K562 (cell line): ENCODE results near the gene MRPL33. TPM values are rescaled to one million over a fixed set of nuclear protein-coding genes. Genes with fewer than 3 reads are reported as not detected.

ENCODE experiments used
- ATAC-seq: fragments of 200-7000 bp; cut with Tn5 transposase; 3 replicates; pipeline ENCODE4 v1.9.1; 2020; ENCODE audit warnings: moderate library complexity
- BruUV-seq: library from RNA; stranded (reverse); fragments of 400-500 nt; replicated peaks from 2 replicates; lab custom pipeline; 2021; lab: Mats Ljungman, UMichigan
- CTCF ChIA-PET: fragments of 300-600 bp; formaldehyde crosslinking; extraction: SDS; loops from one replicate; lab custom pipeline; 2021; ENCODE audit warnings: low intra/inter-chr PET ratio; lab: Yijun Ruan, JAX
- POLR2A ChIA-PET: fragments of 300-600, 350-650 bp; sonication (Branson Sonifier 250); formaldehyde crosslinking; extraction: SDS; loops from one replicate; lab custom pipeline; 2021; ENCODE audit warnings: antibody characterized with exemption, inconsistent platforms; lab: Yijun Ruan, JAX
- DNase-seq, 4 experiments: peaks; one replicate each; pipeline versions ENCODE4 v3.0.0 to v3.0.0-alpha.2; 2011 to 2018; ENCODE audit warnings: low spot score in 3 of 4, mixed read lengths in 3 of 4; ENCODE audit errors: extremely low read depth in 1 of 4
- FAIRE-seq: peaks from 2 replicates; lab custom pipeline; 2011; peaks lifted over from hg19 to GRCh38; lab: Jason Lieb, UNC
- H2AFZ ChIP-seq: 2 replicates; pipeline ENCODE4 v1.6.0; 2011; ENCODE audit warnings: low read depth, low read length, control low read depth, inconsistent platforms
- H3K27ac ChIP-seq: fragments of 200-600 bp; 3 replicates; pipeline ENCODE4 v1.8.0; 2011; ENCODE audit warnings: low read depth, mild to moderate bottlenecking, control low read depth, inconsistent platforms, low read length, moderate library complexity, mixed read lengths; ENCODE audit errors: extremely low read depth
- H3K27me3 ChIP-seq, 2 experiments: fragments of 300-600 bp in 1 of 2; 2 replicates in 1 of 2; 3 replicates in 1 of 2; pipeline versions ENCODE4 v1.6.0 to v1.8.0; 2011; ENCODE audit warnings: inconsistent platforms in 2 of 2, low read length in 2 of 2, mild to moderate bottlenecking in 1 of 2, mixed read lengths in 1 of 2, moderate library complexity in 1 of 2; ENCODE audit not compliant: control insufficient read depth in 2 of 2, insufficient read depth in 2 of 2
- H3K36me3 ChIP-seq: fragments of 300-600 bp; 3 replicates; pipeline ENCODE4 v1.8.0; 2011; ENCODE audit warnings: mild to moderate bottlenecking, low read length, inconsistent platforms; ENCODE audit not compliant: control insufficient read depth, insufficient read depth
- H3K4me1 ChIP-seq, 2 experiments: fragments of 200-600 bp in 1 of 2; replicated peaks in 1 of 2; 2 replicates in 1 of 2; 3 replicates in 1 of 2; pipeline versions ENCODE4 v1.5.1 to v1.8.0; 2011; ENCODE audit warnings: inconsistent platforms in 2 of 2, low read length in 2 of 2, mild to moderate bottlenecking in 1 of 2, mixed read lengths in 1 of 2, moderate library complexity in 1 of 2; ENCODE audit not compliant: control insufficient read depth in 2 of 2, insufficient read depth in 2 of 2
- H3K4me2 ChIP-seq: 2 replicates; pipeline ENCODE4 v1.6.1; 2011; ENCODE audit warnings: low read length, control low read depth, inconsistent platforms, mixed read lengths; ENCODE audit not compliant: insufficient read depth
- H3K4me3 ChIP-seq: fragments of 200-600 bp; sonication (generic), shearing (Covaris generic); 2 replicates; pipeline ENCODE4 v1.5.1; 2016; ENCODE audit warnings: control low read depth, inconsistent platforms
- H3K79me2 ChIP-seq: fragments of 200-600 bp; 3 replicates; pipeline ENCODE4 v1.8.0; 2011; ENCODE audit warnings: low read length, inconsistent platforms; ENCODE audit not compliant: control insufficient read depth, insufficient read depth
- H3K9ac ChIP-seq, 2 experiments: 2 replicates each; pipeline versions ENCODE4 v1.6.0 to v1.6.1; 2011; ENCODE audit warnings: low read depth in 2 of 2, low read length in 2 of 2, control low read depth in 1 of 2, inconsistent platforms in 1 of 2, mild to moderate bottlenecking in 1 of 2, mixed read lengths in 1 of 2; ENCODE audit not compliant: insufficient read depth in 1 of 2
- H3K9me1 ChIP-seq: one replicate; pipeline ENCODE4 v1.6.0; 2011; ENCODE audit warnings: inconsistent platforms, mild to moderate bottlenecking, low read length, moderate library complexity; ENCODE audit not compliant: control insufficient read depth, insufficient read depth
- H3K9me3 ChIP-seq: replicated peaks from 2 replicates; pipeline ENCODE4 v1.5.1; 2011; ENCODE audit warnings: low read depth, low read length, inconsistent platforms; ENCODE audit not compliant: control insufficient read depth, insufficient read depth
- H4K20me1 ChIP-seq: replicated peaks from 2 replicates; pipeline ENCODE4 v1.6.1; 2011; ENCODE audit warnings: low read length, inconsistent platforms, mixed read lengths; ENCODE audit not compliant: control insufficient read depth, insufficient read depth
- BCL6 ChIP-seq: fragments of 250-450 bp; sonication (Bioruptor Pico); IDR thresholded peaks from 2 replicates; pipeline ENCODE4 v1.4.0; 2020
- CHCHD3 ChIP-seq: fragments of 250-450 bp; sonication (Bioruptor Pico); IDR thresholded peaks from 2 replicates; pipeline ENCODE4 v2.1.2; 2022; ENCODE audit warnings: mild to moderate bottlenecking
- FOS ChIP-seq: IDR thresholded peaks from 3 replicates; pipeline ENCODE4 v1.6.1; 2011; ENCODE audit not compliant: insufficient read length; ENCODE audit errors: extremely low read depth
- NR2C1 ChIP-seq, 2 experiments: fragments of 450-650 bp; IDR thresholded peaks; 2 replicates each; pipeline ENCODE4 v1.6.1; 2017; ENCODE audit warnings: mild to moderate bottlenecking in 2 of 2, antibody characterized with exemption in 1 of 2, inconsistent platforms in 1 of 2, missing compliant biosample characterization in 1 of 2, missing genetic modification characterization in 1 of 2
- NR2F6 ChIP-seq: fragments of 450-650 bp; formaldehyde crosslinking; IDR thresholded peaks from 2 replicates; pipeline ENCODE4 v1.4.0; 2020; ENCODE audit warnings: mild to moderate bottlenecking
- SFPQ ChIP-seq: fragments of 200-400 bp; formaldehyde crosslinking; IDR thresholded peaks from 2 replicates; pipeline ENCODE4 v1.6.1; 2017; ENCODE audit warnings: mild to moderate bottlenecking, low read depth, low read length, moderate library complexity
- THAP7 ChIP-seq: fragments of 250-450 bp; sonication (Bioruptor Pico); IDR thresholded peaks from 2 replicates; pipeline ENCODE4 v1.5.0; 2021
- U2AF2 ChIP-seq: fragments of 200-400 bp; formaldehyde crosslinking; optimal IDR thresholded peaks from 2 replicates; pipeline ENCODE3; 2017; ENCODE audit warnings: low read depth, mild to moderate bottlenecking, low read length
- XRCC4 ChIP-seq: IDR thresholded peaks from one replicate; pipeline ENCODE4 v1.6.1; 2011; ENCODE audit not compliant: insufficient read depth, insufficient read length; ENCODE audit errors: extremely low read depth
- ZNF277 ChIP-seq: fragments of 250-450 bp; sonication (Bioruptor Pico); IDR thresholded peaks from 2 replicates; pipeline ENCODE4 v1.8.0; 2022; ENCODE audit warnings: inconsistent platforms, mild to moderate bottlenecking, moderate library complexity, borderline replicate concordance
- WGBS: fragments of 100-300 bp; shearing (Covaris generic); methylation state at CpG from one replicate; pipeline ENCODE4 v1.1.6; 2016; ENCODE audit warnings: low coverage, mixed read lengths; ENCODE audit not compliant: insufficient coverage; ENCODE audit errors: missing lambda C conversion rate; 5-methylcytosine and 5-hydroxymethylcytosine counted together
- in situ Hi-C: fragments of 300-500 bp; cut with MboI; formaldehyde crosslinking; loops from 4 replicates; pipeline ENCODE4 v1.15.0; 2018; ENCODE audit warnings: inconsistent platforms, mixed read lengths
- intact Hi-C: fragments of 100-400 bp; cut with micrococcal nuclease; formaldehyde crosslinking; loops from 2 replicates; pipeline ENCODE4 v1.14.2; 2022
- polyA plus RNA-seq, 8 experiments: library from polyadenylated mRNA; depleted of rRNA in 4 of 8; stranded (reverse) in 5 of 8; unstranded in 3 of 8; fragments of >200 nt; fragmentation: Nextera tagmentation in 2 of 8; fragmentation: Illumina TruSeq in 1 of 8; extraction: Ambion mirVana in 2 of 8; extraction: Trizol in 1 of 8; gene quantifications; 2 replicates each; pipeline versions ENCODE4 v1.2.1 to v1.2.3, GENCODE V29; 2011 to 2014; ENCODE audit warnings: inconsistent platforms in 1 of 8, missing spikeins in 1 of 8
- total RNA-seq, 7 experiments: library from RNA; depleted of rRNA in 6 of 7; stranded (reverse); fragments of >200 nt in 6 of 7; fragmentation: Illumina TruSeq in 2 of 7; extraction: Trizol in 2 of 7; gene quantifications; 2 replicates each; pipeline versions ENCODE4 v1.2.1 to v1.2.3, GENCODE V29; 2011 to 2021; ENCODE audit warnings: low replicate concordance in 1 of 7
- TF ChIP-seq, protein P1 (sequence below): fragments of 250-450 bp; sonication (Bioruptor Pico); IDR thresholded peaks from 2 replicates; pipeline ENCODE4 v1.4.0; 2020; ENCODE audit warnings: mild to moderate bottlenecking, moderate library complexity
- TF ChIP-seq, protein P2 (sequence below): fragments of 450-650 bp; IDR thresholded peaks from 2 replicates; pipeline ENCODE4 v1.7.1; 2018; ENCODE audit warnings: mild to moderate bottlenecking, low read depth; ENCODE audit not compliant: partially characterized antibody

Gene MRPL33
- total and polyA plus RNA-seq, 9 of the 15 experiments (the other 6 are each of a cell fraction or from before 2014, with no cell fraction given), result 68.3 to 338 (median 226) TPM

- TF ChIP-seq, protein P1, sequence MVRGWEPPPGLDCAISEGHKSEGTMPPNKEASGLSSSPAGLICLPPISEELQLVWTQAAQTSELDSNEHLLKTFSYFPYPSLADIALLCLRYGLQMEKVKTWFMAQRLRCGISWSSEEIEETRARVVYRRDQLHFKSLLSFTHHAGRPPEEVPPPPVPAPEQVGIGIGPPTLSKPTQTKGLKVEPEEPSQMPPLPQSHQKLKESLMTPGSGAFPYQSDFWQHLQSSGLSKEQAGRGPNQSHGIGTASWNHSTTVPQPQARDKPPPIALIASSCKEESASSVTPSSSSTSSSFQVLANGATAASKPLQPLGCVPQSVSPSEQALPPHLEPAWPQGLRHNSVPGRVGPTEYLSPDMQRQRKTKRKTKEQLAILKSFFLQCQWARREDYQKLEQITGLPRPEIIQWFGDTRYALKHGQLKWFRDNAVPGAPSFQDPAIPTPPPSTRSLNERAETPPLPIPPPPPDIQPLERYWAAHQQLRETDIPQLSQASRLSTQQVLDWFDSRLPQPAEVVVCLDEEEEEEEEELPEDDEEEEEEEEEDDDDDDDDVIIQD (CRISPR knock-in tag), result no peak
Observed at GRCh38 chr2:27772804-27773203, 1.3 kb downstream of the MRPL33 start (continued).

- Histone ChIP-seq H4K20me1 (no peaks in the 10 kb centered on the region; the same call in 1 of the 2 replicates), H3K27me3 (no peaks in the 10 kb centered on the region), H3K9me1 (no peaks in the 10 kb centered on the region), H3K27ac (no peak overlapping the region), H3K36me3 (peaks cover 52% of the 10 kb centered on the region; the same call in 2 of the 3 replicates), H3K79me2 (peaks cover 52% of the 10 kb centered on the region), H2AFZ (no peak overlapping the region), H3K4me2 (no peak overlapping the region), H3K4me1 (peaks cover 2 to 8% of the 10 kb centered on the region in 2 experiments; a peak in 1 of 5 replicates), H3K9me3 (no peaks in the 10 kb centered on the region), H3K4me3 (no peak overlapping the region), H3K9ac (no peak overlapping the region)
- TF ChIP-seq SFPQ (no peak), ZNF277 (no peak), NR2F6 (CRISPR knock-in tag) (no peak), CHCHD3 (CRISPR knock-in tag) (no peak), XRCC4 (no peak), U2AF2 (no peak), FOS (no peak), NR2C1 (IDR thresholded peaks at IDR 0.05) (no peak), NR2C1 (tag; IDR thresholded peaks at IDR 0.05) (no peak), THAP7 (CRISPR knock-in tag) (no peak), BCL6 (no peak)
- TF ChIP-seq, protein P2, sequence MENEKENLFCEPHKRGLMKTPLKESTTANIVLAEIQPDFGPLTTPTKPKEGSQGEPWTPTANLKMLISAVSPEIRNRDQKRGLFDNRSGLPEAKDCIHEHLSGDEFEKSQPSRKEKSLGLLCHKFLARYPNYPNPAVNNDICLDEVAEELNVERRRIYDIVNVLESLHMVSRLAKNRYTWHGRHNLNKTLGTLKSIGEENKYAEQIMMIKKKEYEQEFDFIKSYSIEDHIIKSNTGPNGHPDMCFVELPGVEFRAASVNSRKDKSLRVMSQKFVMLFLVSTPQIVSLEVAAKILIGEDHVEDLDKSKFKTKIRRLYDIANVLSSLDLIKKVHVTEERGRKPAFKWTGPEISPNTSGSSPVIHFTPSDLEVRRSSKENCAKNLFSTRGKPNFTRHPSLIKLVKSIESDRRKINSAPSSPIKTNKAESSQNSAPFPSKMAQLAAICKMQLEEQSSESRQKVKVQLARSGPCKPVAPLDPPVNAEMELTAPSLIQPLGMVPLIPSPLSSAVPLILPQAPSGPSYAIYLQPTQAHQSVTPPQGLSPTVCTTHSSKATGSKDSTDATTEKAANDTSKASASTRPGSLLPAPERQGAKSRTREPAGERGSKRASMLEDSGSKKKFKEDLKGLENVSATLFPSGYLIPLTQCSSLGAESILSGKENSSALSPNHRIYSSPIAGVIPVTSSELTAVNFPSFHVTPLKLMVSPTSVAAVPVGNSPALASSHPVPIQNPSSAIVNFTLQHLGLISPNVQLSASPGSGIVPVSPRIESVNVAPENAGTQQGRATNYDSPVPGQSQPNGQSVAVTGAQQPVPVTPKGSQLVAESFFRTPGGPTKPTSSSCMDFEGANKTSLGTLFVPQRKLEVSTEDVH, result no peak
- WGBS, result 91% methylated on average over 5 of the region's 5 CpGs
- CTCF ChIA-PET, result no interaction called here
- intact Hi-C loops, result no loop called here
- no peak for ATAC-seq
- no peak for DNase-seq
- no TSS peak for BruUV-seq
- POLR2A ChIA-PET, result interaction anchor here (0.6 to 1.0 kb wide), 2 partner anchors 8 to 10 kb away, joined by 3 to 4 read pairs; no protein-coding TSS in a partner anchor
- in situ Hi-C loops, result no loop called here
- no peak for FAIRE-seq
Observed at GRCh38 chr2:27773959-27774358, 2.4 kb downstream of the MRPL33 start.
